Lung (tissue), 12 donors: ENCODE data around the gene SKOR2. TPM values are rescaled to one million over a fixed set of nuclear protein-coding genes. Genes with fewer than 3 reads are reported as not detected.

ENCODE experiments used
- ATAC-seq: fragments of 200-7000 bp; cut with Tn5 transposase; one replicate; pipeline ENCODE4 v1.9.1; 2020; ENCODE audit warnings: moderate number of reproducible peaks; ENCODE audit not compliant: insufficient read depth, low FRiP score
- DNase-seq, 3 donors: peaks; one replicate each; pipeline ENCODE4 v3.0.0-alpha.2; 2013 to 2017
- H3K27ac ChIP-seq, 2 donors: one replicate each; pipeline ENCODE4 v1.5.1; 2013; ENCODE audit warnings: mild to moderate bottlenecking in 2 of 2, moderate library complexity in 2 of 2, control low read depth in 1 of 2, inconsistent platforms in 1 of 2, low read depth in 1 of 2, low read length in 1 of 2
- H3K27me3 ChIP-seq, 3 donors: one replicate each; pipeline ENCODE4 v1.5.1; 2013; ENCODE audit warnings: low read length in 2 of 3; ENCODE audit not compliant: control insufficient read depth in 3 of 3, insufficient read depth in 3 of 3
- H3K36me3 ChIP-seq, 4 donors: one replicate each; pipeline ENCODE4 v1.5.1; 2013; ENCODE audit warnings: low read length in 4 of 4, mild to moderate bottlenecking in 1 of 4, moderate library complexity in 1 of 4; ENCODE audit not compliant: control insufficient read depth in 4 of 4, insufficient read depth in 4 of 4
- H3K4me1 ChIP-seq, 5 donors: one replicate each; pipeline ENCODE4 v1.5.1; 2013; ENCODE audit warnings: low read length in 5 of 5, mild to moderate bottlenecking in 2 of 5, moderate library complexity in 1 of 5; ENCODE audit not compliant: control insufficient read depth in 5 of 5, insufficient read depth in 5 of 5
- H3K4me3 ChIP-seq: one replicate; pipeline ENCODE4 v1.5.1; 2013; ENCODE audit warnings: mild to moderate bottlenecking, control low read depth, moderate library complexity
- H3K9ac ChIP-seq, 2 donors: one replicate each; pipeline ENCODE4 v1.5.1; 2013; ENCODE audit warnings: low read length in 2 of 2, control low read depth in 1 of 2; ENCODE audit not compliant: insufficient read depth in 1 of 2
- H3K9me3 ChIP-seq, 4 donors: one replicate each; pipeline ENCODE4 v1.5.1; 2013; ENCODE audit warnings: low read length in 3 of 4, mild to moderate bottlenecking in 1 of 4, moderate library complexity in 1 of 4; ENCODE audit not compliant: control insufficient read depth in 4 of 4, insufficient read depth in 3 of 4
- CTCF ChIP-seq: IDR thresholded peaks from 2 replicates; pipeline ENCODE4 v1.5.1; 2012; ENCODE audit warnings: mild to moderate bottlenecking; ENCODE audit errors: control extremely low read depth, extremely low read depth
- WGBS, 2 donors: extraction: QIAGEN DNeasy Blood & Tissue Kit; methylation state at CpG; one replicate each; pipeline ENCODE4 v1.1.7; 2013; 5-methylcytosine and 5-hydroxymethylcytosine counted together
- polyA plus RNA-seq, 2 donors: library from polyadenylated mRNA; stranded (reverse); fragments of 200-250 nt; gene quantifications; one replicate each; pipeline ENCODE4 v1.2.1, GENCODE V29; 2013
- total RNA-seq, 2 donors: library from RNA; depleted of rRNA in 1 of 2; stranded (reverse); fragments of >200 nt in 1 of 2; gene quantifications; one replicate each; pipeline ENCODE4 v1.2.1, GENCODE V29; 2014 to 2021
- donor health status: control.
- donor health status: control.
- donor health status: Bipolar disorder and iron deficiency.
- donor health status: healthy.
- donor health status: DM: yes; HTN: yes; CAD: no.

The SKOR2 gene
- total and polyA plus RNA-seq, 4 donors = not detected

GRCh38 chr18:47254341-47254939 is 3.0 kb upstream of the SKOR2 start:
- Histone ChIP-seq H3K9ac (no peak overlapping the region), H3K4me1 (peaks cover 0 to 3% (median 0%) of the 10 kb centered on the region in 5 donors), H3K9me3 (peaks cover 0 to 8% (median 0%) of the 10 kb centered on the region in 4 donors), H3K4me3 (no peak overlapping the region), H3K36me3 (no peaks in the 10 kb centered on the region), H3K27me3 (peaks cover 25 to 91% (median 75%) of the 10 kb centered on the region in 3 donors), H3K27ac (no peak overlapping the region)
- no peak for ATAC-seq
- peak; percentile 66 to 82 (median 77) for DNase-seq
- TF ChIP-seq CTCF = no peak
- 2 to 5% methylated on average over 31 of the region's 31 CpGs for WGBS, 2 donors

- 4 to 6% methylated on average over 11 of the region's 11 CpGs for WGBS, 2 donors
- Histone ChIP-seq H3K4me1 (peaks cover 0 to 3% (median 0%) of the 10 kb centered on the region in 5 donors), H3K36me3 (no peaks in the 10 kb centered on the region), H3K4me3 (no peak overlapping the region), H3K9me3 (peaks cover 0 to 14% (median 0%) of the 10 kb centered on the region in 4 donors), H3K27ac (no peak overlapping the region), H3K9ac (no peak overlapping the region), H3K27me3 (peaks cover 19 to 93% (median 83%) of the 10 kb centered on the region in 3 donors)
- ATAC-seq (no peak), DNase-seq (no peak)
- no peak for TF ChIP-seq CTCF
Measured at GRCh38 chr18:47253101-47253654, 1.7 kb upstream of the SKOR2 start.

GRCh38 chr18:47250391-47251046 is 941 bp downstream of the SKOR2 start:
- WGBS, 2 donors = 7 to 8% methylated on average over 26 of the region's 26 CpGs
- H3K9ac ChIP-seq = no peak overlapping the region

More at GRCh38 chr18:47250391-47251046, 941 bp downstream of the SKOR2 start:
- Histone ChIP-seq H3K36me3 (no peaks in the 10 kb centered on the region), H3K27ac (no peak overlapping the region), H3K9me3 (peaks cover 0 to 18% (median 0%) of the 10 kb centered on the region in 4 donors), H3K27me3 (peaks cover 26 to 83% (median 80%) of the 10 kb centered on the region in 3 donors), H3K4me3 (no peak overlapping the region), H3K4me1 (peaks cover 0 to 15% (median 0%) of the 10 kb centered on the region in 5 donors)
- ATAC-seq (no peak), DNase-seq (no peak)
- no peak for TF ChIP-seq CTCF
